Uterus (tissue), 2 donors: ENCODE results near the gene TOX2.

ENCODE experiments used
- CTCF ChIP-seq, 4 experiments: fragments of 200-600 bp in 2 of 4; fragments of 450-650 bp in 2 of 4; sonication (generic) in 2 of 4; IDR thresholded peaks; one replicate each; pipeline ENCODE4 v1.5.1; 2016 to 2019; ENCODE audit warnings: antibody characterized with exemption in 4 of 4, mild to moderate bottlenecking in 2 of 4, moderate library complexity in 1 of 4
- POLR2A ChIP-seq, 2 donors: fragments of 450-650 bp; IDR thresholded peaks; one replicate each; pipeline ENCODE4 v1.6.1; 2016; ENCODE audit warnings: antibody characterized with exemption in 2 of 2, mild to moderate bottlenecking in 1 of 2, moderate library complexity in 1 of 2

- TF ChIP-seq POLR2A (IDR thresholded peaks at IDR 0.05) (no peak), CTCF (IDR thresholded peaks at IDR 0.05) (no peak)
Measured at GRCh38 chr20:44023515-44024371, 109.1 kb downstream of the TOX2 start.
